Activated CD8-positive, alpha-beta memory T cell treated with anti-CD3 and anti-CD28 coated beads for 48 hours (primary cell): Measurements from ENCODE around the gene DHTKD1.
"Not testable (repeated sequence)": the region's sequence is repeated elsewhere in the genome, so short reads cannot be mapped to it uniquely, and the experiment has no call there.

Experiments used
- DNase-seq, 3 experiments: peaks; one replicate each; pipeline ENCODE4 v3.0.0-alpha.2; 2020; ENCODE audit warnings: low read depth in 2 of 3, low spot score in 2 of 3

DHTKD1 gene

GRCh38 chr10:12140038-12140437 is 71.3 kb downstream of the DHTKD1 start:
- DNase-seq: no peak

GRCh38 chr10:12144538-12144937 is 75.8 kb downstream of the DHTKD1 start:
- DNase-seq: no peak

- DNase-seq: no peak
These were observed 81.4 kb downstream of the DHTKD1 start for GRCh38 chr10:12150163-12150562.

GRCh38 chr10:12154516-12154915 is 85.8 kb downstream of the DHTKD1 start:
- no peak for DNase-seq

GRCh38 chr10:12156367-12157123 is 87.8 kb downstream of the DHTKD1 start:
- DNase-seq: no peak

- DNase-seq: no peak
These were observed 89.4 kb downstream of the DHTKD1 start for GRCh38 chr10:12158111-12158510.

GRCh38 chr10:12160664-12161063 is 91.9 kb downstream of the DHTKD1 start:
- no peak for DNase-seq

- no peak for DNase-seq
These were observed 94.2 kb downstream of the DHTKD1 start for GRCh38 chr10:12162927-12163326.

- DNase-seq: no peak
These were observed 95.3 kb downstream of the DHTKD1 start for GRCh38 chr10:12164085-12164484.

GRCh38 chr10:12165036-12165435 is 96.3 kb downstream of the DHTKD1 start:
- DNase-seq: no peak

GRCh38 chr10:12165999-12166775 is 97.4 kb downstream of the DHTKD1 start:
- no peak for DNase-seq

- not testable (repeated sequence) for DNase-seq
These were observed 102.8 kb downstream of the DHTKD1 start for GRCh38 chr10:12171512-12171911.
